H1 (cell line): ENCODE measurements around the gene TIMM8B. TPM values are rescaled to one million over a fixed set of nuclear protein-coding genes. Genes with fewer than 3 reads are reported as not detected.

Source experiments
- CTCF ChIA-PET: fragments of 300-600 bp; sonication (Branson Sonifier 250); formaldehyde crosslinking; loops from one replicate; lab custom pipeline; 2021; ENCODE audit not compliant: partially characterized antibody; lab: Charles Lee
- POLR2A ChIA-PET: fragments of 300-600 bp; sonication (Branson Sonifier 250); formaldehyde crosslinking; loops from one replicate; lab custom pipeline; 2021; ENCODE audit warnings: inconsistent platforms; ENCODE audit not compliant: partially characterized antibody; lab: Charles Lee
- DNase-seq, 2 experiments: peaks; one replicate each; pipeline versions ENCODE4 v3.0.0 to v3.0.0-alpha.2; 2010 to 2022; ENCODE audit warnings: low spot score in 2 of 2, low read depth in 1 of 2, mixed read lengths in 1 of 2
- FAIRE-seq: peaks from 2 replicates; lab custom pipeline; 2011; peaks lifted over from hg19 to GRCh38; lab: Jason Lieb, UNC
- H2AFZ ChIP-seq: 2 replicates; pipeline ENCODE4 v1.8.1; 2012; ENCODE audit warnings: low read length, inconsistent platforms
- H2AK5ac ChIP-seq: 2 replicates; pipeline ENCODE4 v1.6.1; 2013; ENCODE audit warnings: low read depth, low read length
- H2BK120ac ChIP-seq: replicated peaks from 2 replicates; pipeline ENCODE3; 2013; ENCODE audit warnings: low read depth, low read length, inconsistent platforms
- H2BK12ac ChIP-seq: 2 replicates; pipeline ENCODE4 v1.6.1; 2013; ENCODE audit warnings: low read depth, low read length
- H2BK15ac ChIP-seq: 2 replicates; pipeline ENCODE4 v1.6.1; 2013; ENCODE audit warnings: low read length
- H2BK20ac ChIP-seq: 2 replicates; pipeline ENCODE4 v1.6.1; 2013; ENCODE audit warnings: low read length
- H2BK5ac ChIP-seq: 2 replicates; pipeline ENCODE4 v1.6.1; 2013; ENCODE audit warnings: low read depth, low read length
- H3K14ac ChIP-seq: 2 replicates; pipeline ENCODE4 v1.6.1; 2013; ENCODE audit warnings: inconsistent platforms; ENCODE audit not compliant: insufficient read length
- H3K18ac ChIP-seq: 2 replicates; pipeline ENCODE4 v1.6.1; 2013; ENCODE audit warnings: low read length; ENCODE audit errors: extremely low read depth
- H3K23ac ChIP-seq: 2 replicates; pipeline ENCODE4 v1.6.1; 2013; ENCODE audit warnings: inconsistent platforms; ENCODE audit not compliant: insufficient read length
- H3K23me2 ChIP-seq: 2 replicates; pipeline ENCODE4 v1.6.1; 2013; ENCODE audit warnings: low read depth, low read length
- H3K27ac ChIP-seq: 2 replicates; pipeline ENCODE4 v1.6.1; 2011; ENCODE audit warnings: low read depth, low read length, inconsistent platforms
- H3K27me3 ChIP-seq, 4 experiments: replicated peaks in 1 of 4; 1 replicate in 1 of 4; 2 replicates in 3 of 4; pipeline versions ENCODE4 v1.6.1 to v1.8.1; 2011 to 2013; ENCODE audit warnings: low read length in 3 of 4, mild to moderate bottlenecking in 3 of 4, inconsistent platforms in 2 of 4, mixed read lengths in 2 of 4, moderate library complexity in 1 of 4; ENCODE audit not compliant: control insufficient read depth in 3 of 4, insufficient read depth in 3 of 4; ENCODE audit errors: extremely low read depth in 1 of 4
- H3K36me3 ChIP-seq, 4 experiments: 2 replicates each; pipeline versions ENCODE4 v1.6.1 to v1.8.1; 2011 to 2013; ENCODE audit warnings: mild to moderate bottlenecking in 4 of 4, low read length in 3 of 4, moderate library complexity in 2 of 4, control low read depth in 1 of 4, inconsistent platforms in 1 of 4; ENCODE audit not compliant: insufficient read depth in 4 of 4, control insufficient read depth in 2 of 4
- H3K4ac ChIP-seq: replicated peaks from 2 replicates; pipeline ENCODE3; 2013; ENCODE audit warnings: low read length, low read depth, mixed read lengths, inconsistent platforms; ENCODE audit not compliant: insufficient read length
- H3K4me1 ChIP-seq, 4 experiments: replicated peaks in 1 of 4; 1 replicate in 1 of 4; 2 replicates in 3 of 4; pipeline versions ENCODE4 v1.6.1 to v1.8.1; 2011 to 2013; ENCODE audit warnings: low read length in 3 of 4, inconsistent platforms in 2 of 4, mixed read lengths in 1 of 4; ENCODE audit not compliant: insufficient read depth in 4 of 4, control insufficient read depth in 3 of 4
- H3K4me2 ChIP-seq, 2 experiments: 2 replicates each; pipeline versions ENCODE4 v1.6.1 to v1.8.1; 2011 to 2013; ENCODE audit warnings: low read depth in 2 of 2, low read length in 2 of 2, control low read depth in 1 of 2, inconsistent platforms in 1 of 2, mild to moderate bottlenecking in 1 of 2; ENCODE audit not compliant: insufficient read depth in 1 of 2
- H3K4me3 ChIP-seq, 4 experiments: fragments of 200-600, 300-600 bp in 1 of 4; sonication (generic), shearing (Covaris generic), sonication (Bioruptor Twin) in 1 of 4; 2 replicates each; pipeline versions ENCODE4 v1.5.1 to v1.8.1; 2011 to 2016; ENCODE audit warnings: low read length in 4 of 4, low read depth in 3 of 4, control low read depth in 2 of 4, inconsistent platforms in 2 of 4, mild to moderate bottlenecking in 2 of 4, mixed read lengths in 1 of 4, moderate library complexity in 1 of 4; ENCODE audit not compliant: insufficient read depth in 2 of 4; ENCODE audit errors: extremely low read depth in 1 of 4
- H3K56ac ChIP-seq: replicated peaks from 2 replicates; pipeline ENCODE3; 2013; ENCODE audit warnings: low read depth, mild to moderate bottlenecking, mixed read lengths, low read length, inconsistent platforms; ENCODE audit not compliant: insufficient read length
- H3K79me1 ChIP-seq: 2 replicates; pipeline ENCODE4 v1.6.1; 2013; ENCODE audit warnings: low read depth, low read length, control low read depth
- H3K79me2 ChIP-seq, 2 experiments: 2 replicates each; pipeline versions ENCODE4 v1.6.1 to v1.8.1; 2012 to 2013; ENCODE audit warnings: low read length in 2 of 2, mild to moderate bottlenecking in 2 of 2, inconsistent platforms in 1 of 2; ENCODE audit not compliant: insufficient read depth in 2 of 2, control insufficient read depth in 1 of 2
- H3K9ac ChIP-seq, 4 experiments: replicated peaks in 1 of 4; 1 replicate in 1 of 4; 2 replicates in 3 of 4; pipeline versions ENCODE4 v1.6.1 to v1.8.1; 2011 to 2013; ENCODE audit warnings: low read depth in 3 of 4, low read length in 3 of 4, control low read depth in 2 of 4, mild to moderate bottlenecking in 2 of 4, moderate library complexity in 2 of 4, inconsistent platforms in 1 of 4; ENCODE audit errors: extremely low read depth in 1 of 4
- H3K9me3 ChIP-seq, 2 experiments: 2 replicates each; pipeline versions ENCODE4 v1.6.1 to v1.8.1; 2012 to 2013; ENCODE audit warnings: mild to moderate bottlenecking in 2 of 2, moderate library complexity in 2 of 2, control low read depth in 1 of 2, inconsistent platforms in 1 of 2, low read depth in 1 of 2, low read length in 1 of 2, mixed read lengths in 1 of 2; ENCODE audit not compliant: insufficient read depth in 2 of 2
- H4K20me1 ChIP-seq, 2 experiments: replicated peaks in 1 of 2; 2 replicates each; pipeline versions ENCODE3 to v1.8.1; 2011 to 2013; ENCODE audit warnings: inconsistent platforms in 2 of 2, low read length in 2 of 2, mild to moderate bottlenecking in 1 of 2; ENCODE audit not compliant: insufficient read depth in 2 of 2, control insufficient read depth in 1 of 2
- H4K5ac ChIP-seq: 2 replicates; pipeline ENCODE4 v1.6.1; 2013; ENCODE audit warnings: low read length, low read depth, mixed read lengths, inconsistent platforms; ENCODE audit not compliant: insufficient read length
- H4K8ac ChIP-seq: 2 replicates; pipeline ENCODE4 v1.8.0; 2013; ENCODE audit warnings: mild to moderate bottlenecking, moderate library complexity, low read length, inconsistent platforms; ENCODE audit not compliant: insufficient read depth; ENCODE audit errors: extremely low read depth
- H4K91ac ChIP-seq: replicated peaks from 2 replicates; pipeline ENCODE3; 2013; ENCODE audit warnings: low read length, mixed read lengths, inconsistent platforms; ENCODE audit not compliant: insufficient read length
- EP300 ChIP-seq, 2 experiments: IDR thresholded peaks; 1 replicate in 1 of 2; 2 replicates in 1 of 2; pipeline ENCODE4 v1.6.1; 2011 to 2012; ENCODE audit warnings: low read depth in 2 of 2, low read length in 2 of 2, mild to moderate bottlenecking in 2 of 2, borderline replicate concordance in 1 of 2, inconsistent platforms in 1 of 2, moderate library complexity in 1 of 2
- HDAC2 ChIP-seq, 2 experiments: fragments of 300-600 bp in 1 of 2; sonication (generic) in 1 of 2; IDR thresholded peaks; 2 replicates each; pipeline ENCODE4 v1.6.1; 2011 to 2012; ENCODE audit warnings: low read depth in 2 of 2, low read length in 2 of 2, mild to moderate bottlenecking in 2 of 2, moderate library complexity in 2 of 2, borderline replicate concordance in 1 of 2, inconsistent platforms in 1 of 2
- POU5F1 ChIP-seq: IDR thresholded peaks from 2 replicates; pipeline ENCODE4 v1.6.1; 2011; ENCODE audit warnings: low read depth, mild to moderate bottlenecking, low read length, moderate library complexity
- RBBP5 ChIP-seq: IDR thresholded peaks from 2 replicates; pipeline ENCODE4 v1.7.1; 2012; ENCODE audit warnings: low read depth, mild to moderate bottlenecking, inconsistent platforms, low read length, moderate library complexity, borderline replicate concordance
- SP2 ChIP-seq: IDR thresholded peaks from 2 replicates; pipeline ENCODE4 v1.6.1; 2012; ENCODE audit warnings: mild to moderate bottlenecking, low read length, inconsistent platforms
- SP4 ChIP-seq: IDR thresholded peaks from 2 replicates; pipeline ENCODE4 v1.6.1; 2012; ENCODE audit warnings: low read length, inconsistent platforms
- WGBS, 2 experiments: shearing (Covaris generic) in 1 of 2; methylation state at CpG; one replicate each; pipeline versions ENCODE4 v1.1.6 to v1.1.7; 2013 to 2015; ENCODE audit warnings: low lambda C conversion rate in 2 of 2, mixed read lengths in 2 of 2, inconsistent platforms in 1 of 2, low coverage in 1 of 2, missing lambda C conversion rate in 1 of 2; ENCODE audit not compliant: insufficient replicate concordance in 2 of 2, insufficient coverage in 1 of 2, insufficient read length in 1 of 2; ENCODE audit errors: extremely low coverage in 1 of 2, missing lambda C conversion rate in 1 of 2; 5-methylcytosine and 5-hydroxymethylcytosine counted together
- long read RNA-seq, 2 experiments: library from RNA in 1 of 2; library from capped mRNA in 1 of 2; stranded (forward); transcript quantifications; one replicate each; pipeline ENCODE4 v2.0.0, GENCODE V29; 2021; ENCODE audit warnings: inconsistent platforms in 1 of 2
- polyA minus RNA-seq, 3 experiments: library from RNA; depleted of rRNA, polyadenylated mRNA; stranded (reverse); fragments of >200 nt; gene quantifications; 1 replicate in 2 of 3; 2 replicates in 1 of 3; pipeline ENCODE4 v1.2.3, GENCODE V29; 2011
- polyA plus RNA-seq, 7 experiments: library from polyadenylated mRNA; depleted of rRNA in 3 of 7; stranded (reverse) in 5 of 7; unstranded in 2 of 7; fragments of >200 nt in 5 of 7; fragments of 200-250 nt in 2 of 7; gene quantifications; 1 replicate in 5 of 7; 2 replicates in 1 of 7; 4 replicates in 1 of 7; pipeline versions ENCODE4 v1.2.1 to v1.2.3, GENCODE V29; 2011 to 2013; ENCODE audit warnings: missing spikeins in 2 of 7, mixed read lengths in 2 of 7
- total RNA-seq: library from RNA; stranded (reverse); fragmentation: NEBNext Ultra II Directional; extraction: Animal tissue kit (Norgen Biotek cat#: 25700); gene quantifications from 2 replicates; pipeline ENCODE4 v1.2.1, GENCODE V29; 2021

The TIMM8B gene, protein sequence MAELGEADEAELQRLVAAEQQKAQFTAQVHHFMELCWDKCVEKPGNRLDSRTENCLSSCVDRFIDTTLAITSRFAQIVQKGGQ
- 86.1 and 93.7 TPM in 2 replicates for total RNA-seq
- polyA plus RNA-seq (2011; rRNA removed), result 138 and 143 TPM in 2 replicates
- 136 TPM for polyA plus RNA-seq (2011; cell fraction: cytosol; rRNA removed)
- polyA plus RNA-seq (2011; cell fraction: nucleus; rRNA removed), result 128 TPM
- polyA plus RNA-seq (2012, experiment 1 of 2), result 111 to 157 TPM (median 145 TPM) in 4 replicates
- 139 TPM for polyA plus RNA-seq (2012, experiment 2 of 2)
- 169 TPM for polyA plus RNA-seq (2013, experiment 1 of 2)
- 173 TPM for polyA plus RNA-seq (2013, experiment 2 of 2)
- polyA minus RNA-seq (2011; rRNA and poly(A)+ RNA removed), result 35.9 and 54.2 TPM in 2 replicates
- polyA minus RNA-seq (2011; cell fraction: cytosol; rRNA and poly(A)+ RNA removed), result 23.7 TPM
- polyA minus RNA-seq (2011; cell fraction: nucleus; rRNA and poly(A)+ RNA removed), result 43.5 TPM
- long read RNA-seq, experiment 1, transcript TIMM8B-203 (3 exons, 1,155 nt), result minor isoform, 15 of 66 reads
- long read RNA-seq, experiment 1, transcript TIMM8B-201 (2 exons, 819 nt), result major isoform, 41 of 66 reads
- long read RNA-seq, experiment 1, partial matches to known transcripts, result 9 of 66 reads
- long read RNA-seq, experiment 1, other reads (novel, unspliced or antisense), result 0 of 66 reads
- long read RNA-seq, experiment 2, transcript TIMM8B-203 (3 exons, 1,155 nt), result major isoform, 19 of 47 reads
- long read RNA-seq, experiment 2, transcript TIMM8B-201 (2 exons, 819 nt), result minor isoform, 6 of 47 reads
- long read RNA-seq, experiment 2, partial matches to known transcripts, result 0 of 47 reads
- long read RNA-seq, experiment 2, other reads (novel, unspliced or antisense), result 19 of 47 reads

DNA sequence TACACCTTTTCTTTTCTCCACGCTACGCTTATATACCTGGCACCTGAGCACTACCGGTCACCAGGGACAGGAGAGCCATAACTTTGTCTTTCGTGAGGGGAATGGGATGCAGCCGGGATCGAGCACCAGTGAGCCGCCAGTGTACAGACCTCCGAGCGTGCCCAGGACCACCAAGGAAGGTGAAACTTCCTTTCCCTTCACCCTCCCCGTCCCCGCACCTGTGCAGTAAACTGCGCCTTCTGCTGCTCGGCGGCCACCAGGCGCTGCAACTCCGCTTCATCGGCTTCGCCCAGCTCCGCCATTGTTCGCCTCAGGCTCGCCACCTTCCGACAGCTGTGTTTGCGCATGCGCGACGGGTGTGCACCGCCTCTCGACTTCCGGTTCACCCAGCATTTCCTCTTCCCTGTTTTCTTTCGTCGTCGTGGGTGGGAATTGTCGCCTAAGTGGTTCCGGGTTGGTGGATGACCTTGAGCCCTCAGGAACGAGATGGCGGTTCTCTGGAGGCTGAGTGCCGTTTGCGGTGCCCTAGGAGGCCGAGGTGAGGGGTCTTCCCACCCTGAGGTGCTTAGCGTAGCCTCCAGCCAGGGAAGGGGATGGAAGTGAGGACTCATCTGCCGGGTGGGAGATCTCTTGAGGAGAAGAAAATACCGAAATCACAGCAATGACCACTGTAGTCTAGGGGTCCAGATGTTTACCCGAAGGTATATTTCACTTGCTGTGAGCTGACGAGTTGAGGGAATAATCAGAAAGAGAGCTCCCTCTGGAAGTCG lies at the start of gene TIMM8B, which contains the start of gene SDHD:
Gene TIMM8B, minus strand, starts transcription at position 335 of the 770 bp plus-strand sequence. Its CDS starts 33 bp downstream, at position 302.
Gene SDHD, plus strand, starts transcription at position 452 of the 770 bp plus-strand sequence. Its CDS starts 35 bp downstream, at position 487.
- H3K9ac ChIP-seq, result peak within 1 kb of the TSS; percentile 80 to 96 (median 94)
- 2% methylated on average over 45 of the region's 45 CpGs; no CpG with 5 or more reads in 1 of the 2 experiments for WGBS, 2 experiments
- H3K4me3 ChIP-seq, result peak within 1 kb of the TSS; percentile 85 to 99 (median 90)
- no peak within 1 kb of the TSS for H2BK15ac ChIP-seq
- peak within 1 kb of the TSS; percentile 17 for H3K4ac ChIP-seq
- H3K4me1 ChIP-seq, result peaks cover 0 to 3% (median 0%) of the 10 kb centered on the region in 4 experiments; a peak in 3 of 7 replicates
- DNase-seq (peak; percentile 84 to 95), FAIRE-seq (peak; percentile 69)
- no peak within 1 kb of the TSS for H2BK20ac ChIP-seq
- POLR2A ChIA-PET, result interaction anchor here (0.7 to 3.8 kb wide), 11 partner anchors 8 to 216 kb away, joined by 3 to 15 read pairs (median 4); partner anchors contain the start of genes ALG9, DLAT, NKAPD1 and PIH1D2
- peak within 1 kb of the TSS; percentile 85 for H4K8ac ChIP-seq
- H2BK5ac ChIP-seq, result peak within 1 kb of the TSS; percentile 64
- no peak within 1 kb of the TSS for H2AK5ac ChIP-seq
- H3K79me2 ChIP-seq, result peaks cover 3 to 45% of the 10 kb centered on the region in 2 experiments
- H3K27me3 ChIP-seq, result no peaks in the 10 kb centered on the region
- peak within 1 kb of the TSS; percentile 87 for H2AFZ ChIP-seq
- peaks cover 10% of the 10 kb centered on the region; the same call in 1 of the 2 replicates for H3K79me1 ChIP-seq
- peak within 1 kb of the TSS; percentile 27 for H3K56ac ChIP-seq
- H3K9me3 ChIP-seq, result no peaks in the 10 kb centered on the region
- CTCF ChIA-PET, result interaction anchor here (0.9 to 3.9 kb wide), 3 partner anchors 27 to 194 kb away, joined by 4 to 13 read pairs (median 4); no protein-coding TSS in a partner anchor
- H4K20me1 ChIP-seq, result peaks cover 0 to 2% of the 10 kb centered on the region in 2 experiments
- no peak within 1 kb of the TSS for H3K23ac ChIP-seq
- H2BK12ac ChIP-seq, result no peak within 1 kb of the TSS
- H3K36me3 ChIP-seq, result peaks cover 10 to 68% (median 47%) of the 10 kb centered on the region in 4 experiments
- H4K5ac ChIP-seq, result peak within 1 kb of the TSS; percentile 82
- H3K4me2 ChIP-seq, result peak within 1 kb of the TSS; percentile 72 to 83
- peak within 1 kb of the TSS; percentile 93 for H3K18ac ChIP-seq
- H3K23me2 ChIP-seq, result peaks cover 9% of the 10 kb centered on the region; the same call in 1 of the 2 replicates
- peak within 1 kb of the TSS; percentile 79 for H3K27ac ChIP-seq
- no peak within 1 kb of the TSS for H3K14ac ChIP-seq
- no peak within 1 kb of the TSS for H2BK120ac ChIP-seq
- H4K91ac ChIP-seq, result peak within 1 kb of the TSS; percentile 75
- TF ChIP-seq SP4 (no peak), HDAC2 (IDR thresholded peaks at IDR 0.05; ENCODE audit: borderline replicate concordance in 1 of 2, low read depth in 2 of 2, low read length in 2 of 2) (peak in 1 of 2 experiments; percentile 25; a peak in 1 of 4 replicates), RBBP5 (peak; percentile 46; the same call in 1 of the 2 replicates), EP300 (IDR thresholded peaks at IDR 0.05; ENCODE audit: borderline replicate concordance in 1 of 2, low read depth in 2 of 2, low read length in 2 of 2) (no peak), SP2 (no peak), POU5F1 (no peak)
